Fibroblast of the aortic adventitia (primary cell): ENCODE measurements around the gene CCDC6. TPM values are rescaled to one million over a fixed set of nuclear protein-coding genes. Genes with fewer than 3 reads are reported as not detected.

Experiments used
- DNase-seq: peaks from one replicate; pipeline ENCODE4 v3.0.0-alpha.2; 2010; ENCODE audit warnings: low read depth
- H3K4me3 ChIP-seq: 2 replicates; pipeline ENCODE4 v1.5.1; 2011; ENCODE audit warnings: low read depth, mild to moderate bottlenecking, control low read depth, low read length, moderate library complexity
- CTCF ChIP-seq: IDR thresholded peaks from 2 replicates; pipeline ENCODE4 v1.5.1; 2011; ENCODE audit warnings: mild to moderate bottlenecking, low read length, control low read depth, inconsistent platforms; ENCODE audit not compliant: insufficient read depth
- total RNA-seq: library from RNA; depleted of rRNA; stranded (reverse); fragments of >200 nt; gene quantifications from 2 replicates; pipeline ENCODE4 v1.2.3, GENCODE V29; 2012; ENCODE audit warnings: low replicate concordance

The CCDC6 gene
- total RNA-seq, 1 donor: 44.1 TPM

DNA sequence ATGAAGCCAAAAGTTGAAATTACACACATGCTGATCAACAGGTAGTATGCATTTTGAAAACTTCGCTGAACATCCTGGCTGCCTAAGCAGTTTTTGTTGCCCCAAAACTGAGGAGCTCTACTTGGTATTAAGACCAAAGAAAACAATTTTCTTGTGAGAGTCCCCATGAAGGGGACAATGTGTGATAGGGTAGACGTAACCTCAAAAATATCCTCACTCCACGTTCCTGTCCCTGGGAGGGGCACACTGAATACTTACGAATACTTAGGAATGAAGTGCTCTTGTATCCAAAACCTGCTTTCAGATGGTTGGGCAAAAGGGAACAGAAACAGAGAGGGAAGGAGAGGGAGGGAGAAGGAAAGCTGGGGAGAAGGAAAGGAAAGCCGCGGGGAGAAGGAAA lies 24.7 kb downstream of the CCDC6 start:
- no peak for TF ChIP-seq CTCF
- DNase-seq: no peak

DNA sequence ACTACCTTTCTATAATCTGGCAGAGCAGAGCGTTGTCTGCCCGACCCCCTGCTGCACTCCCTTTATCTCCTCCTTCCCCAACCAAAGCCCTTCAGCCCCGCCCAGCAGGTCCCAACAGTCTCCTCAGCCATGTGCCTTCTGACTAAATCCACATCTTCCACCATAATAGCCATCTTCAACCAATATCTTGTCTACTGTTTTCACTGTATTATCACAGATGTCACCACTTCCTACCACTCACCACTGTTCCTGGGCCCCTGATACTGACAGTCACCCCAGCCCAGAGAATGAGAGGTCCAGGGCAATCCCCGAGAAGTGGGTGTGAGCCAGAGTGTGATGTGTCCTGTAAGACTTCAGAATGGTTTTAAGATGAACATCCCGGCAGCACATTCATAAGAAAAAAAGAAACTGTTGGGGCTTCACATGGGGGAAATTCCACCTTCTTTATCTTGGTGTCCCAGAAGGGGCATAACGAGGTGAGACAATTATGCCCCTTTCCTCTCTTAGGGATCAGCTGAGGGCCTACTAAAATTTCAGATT lies 25.3 kb downstream of the CCDC6 start:
- no peak for TF ChIP-seq CTCF
- H3K4me3 ChIP-seq: no peak overlapping the region
- DNase-seq: no peak

More for the DNA sequence above, 24.7 kb downstream of the CCDC6 start:
- H3K4me3 ChIP-seq: no peak overlapping the region

DNA sequence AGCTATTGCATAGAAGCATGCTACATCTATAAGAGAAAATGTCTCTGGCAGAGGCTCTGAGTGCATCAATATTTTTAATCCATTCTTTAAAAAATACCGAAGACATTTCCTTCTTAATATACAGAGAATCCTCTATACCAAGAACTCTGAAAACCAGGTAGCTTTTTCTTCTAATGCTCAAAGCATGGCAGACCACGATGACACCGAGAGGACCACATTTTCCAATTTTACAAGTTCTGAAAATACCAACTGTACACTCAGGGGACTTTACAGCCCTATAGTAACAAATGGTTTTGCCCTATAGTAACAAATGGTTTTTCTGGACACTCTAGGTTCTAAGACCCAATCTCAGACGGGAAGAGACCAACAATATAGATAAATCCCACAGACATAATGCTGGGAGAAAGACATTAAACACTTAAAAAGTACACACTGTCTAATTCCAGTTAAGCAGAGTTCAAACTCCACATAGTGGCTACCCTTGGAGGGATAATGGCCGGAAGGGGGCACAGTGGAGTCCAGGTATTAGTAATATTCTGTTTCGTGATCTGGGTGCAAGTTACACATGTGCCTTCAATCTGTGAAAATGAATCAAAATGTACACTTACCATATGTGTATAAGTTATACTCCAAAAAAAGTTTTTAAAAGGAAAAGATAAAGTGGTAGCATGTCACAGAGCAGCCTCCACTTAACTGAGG lies 26.2 kb downstream of the CCDC6 start:
- TF ChIP-seq CTCF: no peak
- no peak for DNase-seq
- H3K4me3 ChIP-seq: no peak overlapping the region

GRCh38 chr10:59879363-59879913 lies 26.9 kb downstream of the CCDC6 start:
- DNase-seq: no peak
- no peak overlapping the region for H3K4me3 ChIP-seq
- TF ChIP-seq CTCF: no peak

GRCh38 chr10:59878915-59879314 lies 27.4 kb downstream of the CCDC6 start:
- DNase-seq: no peak
- H3K4me3 ChIP-seq: no peak overlapping the region
- TF ChIP-seq CTCF: no peak

DNA sequence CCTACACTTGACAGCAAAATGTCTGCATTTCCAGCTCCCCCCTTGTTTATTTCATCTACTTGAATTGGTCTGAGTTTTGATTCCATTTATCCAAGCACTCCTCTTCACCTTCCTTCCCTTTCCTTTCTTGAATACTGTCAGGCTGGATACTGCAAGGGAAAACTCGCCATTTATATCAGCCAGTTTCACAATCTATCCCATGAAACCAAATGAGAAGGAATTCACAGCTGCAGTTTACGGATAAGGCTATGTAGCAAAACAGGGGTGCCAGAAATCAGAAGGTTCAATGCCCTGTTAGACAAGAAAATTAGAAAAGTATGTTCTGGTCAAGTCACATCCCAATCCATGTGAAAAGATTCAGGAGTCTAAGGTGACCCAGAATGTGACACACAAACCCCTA lies 28.1 kb downstream of the CCDC6 start:
- no peak for TF ChIP-seq CTCF
- H3K4me3 ChIP-seq: no peak overlapping the region
- no peak for DNase-seq
